COR-L47 (cell line): ENCODE measurements around the gene LRRC10B.
"Not testable (repeated sequence)": the region's sequence is repeated elsewhere in the genome, so short reads cannot be mapped to it uniquely, and the experiment has no call there.

ENCODE experiments used
- DNase-seq: peaks from one replicate; lab custom pipeline; 2025; lab: John Stamatoyannopoulos, UW

Gene LRRC10B

GRCh38 chr11:61507962-61508861 is at the start of gene LRRC10B:
TSS of gene LRRC10B (plus strand) at chr11:61508749. CDS start at chr11:61508999, 250 bp downstream.
- DNase-seq, result peak; percentile 88

- DNase-seq, result no peak
Measured at GRCh38 chr11:61460474-61460881, 48.1 kb upstream of the LRRC10B start.

- DNase-seq, result no peak
Measured at GRCh38 chr11:61460986-61461385, 47.6 kb upstream of the LRRC10B start.

GRCh38 chr11:61467602-61468001 is 40.9 kb upstream of the LRRC10B start:
- not testable (repeated sequence) for DNase-seq

- DNase-seq, result no peak
Measured at GRCh38 chr11:61468002-61468401, 40.5 kb upstream of the LRRC10B start.

GRCh38 chr11:61472282-61472681 is 36.3 kb upstream of the LRRC10B start:
- DNase-seq, result no peak

GRCh38 chr11:61472868-61473267 is 35.7 kb upstream of the LRRC10B start:
- no peak for DNase-seq

- DNase-seq, result no peak
Measured at GRCh38 chr11:61473370-61474012, 35.1 kb upstream of the LRRC10B start.

GRCh38 chr11:61474013-61474643 is 34.4 kb upstream of the LRRC10B start:
- no peak for DNase-seq

GRCh38 chr11:61475433-61475832 is 33.1 kb upstream of the LRRC10B start:
- no peak for DNase-seq

- no peak for DNase-seq
Measured at GRCh38 chr11:61476371-61476770, 32.2 kb upstream of the LRRC10B start.

- DNase-seq, result no peak
Measured at GRCh38 chr11:61477126-61477525, 31.4 kb upstream of the LRRC10B start.

- DNase-seq, result no peak
Measured at GRCh38 chr11:61477727-61478148, 30.8 kb upstream of the LRRC10B start.

- not testable (repeated sequence) for DNase-seq
Measured at GRCh38 chr11:61479360-61480058, 29.0 kb upstream of the LRRC10B start.

GRCh38 chr11:61480261-61480993 is 28.1 kb upstream of the LRRC10B start:
- DNase-seq, result no peak

GRCh38 chr11:61480994-61481335 is 27.6 kb upstream of the LRRC10B start:
- peak; percentile 47 for DNase-seq

- DNase-seq, result no peak
Measured at GRCh38 chr11:61481806-61482205, 26.7 kb upstream of the LRRC10B start.

- no peak for DNase-seq
Measured at GRCh38 chr11:61482513-61482912, 26.0 kb upstream of the LRRC10B start.

GRCh38 chr11:61484541-61484940 is 24.0 kb upstream of the LRRC10B start:
- no peak for DNase-seq

- no peak for DNase-seq
Measured at GRCh38 chr11:61485080-61485479, 23.5 kb upstream of the LRRC10B start.

- DNase-seq, result no peak
Measured at GRCh38 chr11:61486011-61486620, 22.4 kb upstream of the LRRC10B start.
